ENCODE measurements around the gene NAA38.

The NAA38 gene

DNA sequence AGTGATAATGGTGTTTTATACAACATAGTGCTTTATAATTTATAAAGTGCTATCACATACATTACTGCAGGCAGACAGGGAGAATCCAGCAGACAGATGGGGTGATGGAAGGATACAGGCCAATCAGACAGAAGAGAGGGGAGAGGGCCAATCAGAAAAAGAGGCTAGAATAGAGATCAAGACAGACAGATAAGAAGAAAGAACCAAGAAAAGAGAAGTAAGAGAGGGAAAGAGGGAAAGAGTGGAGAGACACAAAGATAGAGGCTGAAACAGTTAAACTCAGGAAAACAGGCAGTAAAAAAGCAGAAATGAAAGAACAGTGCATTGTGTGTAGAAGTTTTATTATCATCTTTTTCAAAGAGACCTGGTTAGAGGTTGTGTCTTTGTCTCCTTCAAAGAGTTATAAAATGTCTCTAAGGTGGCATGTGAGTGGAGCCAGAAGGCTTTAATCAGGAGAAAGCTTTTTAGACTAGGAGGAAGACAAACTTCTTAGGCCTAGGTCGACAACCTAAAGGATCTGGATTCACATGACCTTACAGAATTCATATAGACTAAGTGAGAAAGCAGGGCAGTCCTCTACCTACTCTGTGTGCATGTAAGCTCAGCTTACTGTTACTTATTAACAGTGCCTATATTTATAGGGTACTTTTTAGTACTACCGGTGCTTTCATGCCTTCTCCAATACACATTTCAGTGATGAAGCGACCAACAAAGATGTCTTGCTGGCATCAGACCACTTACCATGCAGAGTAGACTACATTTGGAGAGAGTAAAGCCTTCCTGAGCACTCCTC, 22.9 kb upstream of the NAA38 start:
- ATAC-seq (ENCODE audit: insufficient read depth, low read depth) (no peak), DNase-seq (no peak)
- Histone ChIP-seq H3K9ac (ENCODE audit: low read depth, low read length) (no peak overlapping the region), H3K4me2 (ENCODE audit: insufficient read depth, low read length) (no peak overlapping the region), H3K9me3 (ENCODE audit: insufficient read depth, low read length, severe bottlenecking) (no peaks in the 10 kb centered on the region), H3K79me2 (ENCODE audit: insufficient read depth, low read length) (peaks cover 3% of the 10 kb centered on the region), H2AFZ (ENCODE audit: low read depth, low read length) (no peak overlapping the region), H3K36me3 (ENCODE audit: insufficient read depth, low read length) (no peaks in the 10 kb centered on the region; the same call in 1 of the 2 replicates), H4K20me1 (ENCODE audit: insufficient read depth, low read length) (no peaks in the 10 kb centered on the region), H3K27ac (ENCODE audit: low read length) (no peak overlapping the region), H3K4me3 (ENCODE audit: low read depth in 1 of 2, low read length in 2 of 2) (no peak overlapping the region), H3K27me3 (ENCODE audit: insufficient read depth, low read length, poor library complexity) (no peaks in the 10 kb centered on the region), H3K4me1 (ENCODE audit: insufficient read depth, low read length) (peaks cover 6% of the 10 kb centered on the region)
- TF ChIP-seq, protein P1, sequence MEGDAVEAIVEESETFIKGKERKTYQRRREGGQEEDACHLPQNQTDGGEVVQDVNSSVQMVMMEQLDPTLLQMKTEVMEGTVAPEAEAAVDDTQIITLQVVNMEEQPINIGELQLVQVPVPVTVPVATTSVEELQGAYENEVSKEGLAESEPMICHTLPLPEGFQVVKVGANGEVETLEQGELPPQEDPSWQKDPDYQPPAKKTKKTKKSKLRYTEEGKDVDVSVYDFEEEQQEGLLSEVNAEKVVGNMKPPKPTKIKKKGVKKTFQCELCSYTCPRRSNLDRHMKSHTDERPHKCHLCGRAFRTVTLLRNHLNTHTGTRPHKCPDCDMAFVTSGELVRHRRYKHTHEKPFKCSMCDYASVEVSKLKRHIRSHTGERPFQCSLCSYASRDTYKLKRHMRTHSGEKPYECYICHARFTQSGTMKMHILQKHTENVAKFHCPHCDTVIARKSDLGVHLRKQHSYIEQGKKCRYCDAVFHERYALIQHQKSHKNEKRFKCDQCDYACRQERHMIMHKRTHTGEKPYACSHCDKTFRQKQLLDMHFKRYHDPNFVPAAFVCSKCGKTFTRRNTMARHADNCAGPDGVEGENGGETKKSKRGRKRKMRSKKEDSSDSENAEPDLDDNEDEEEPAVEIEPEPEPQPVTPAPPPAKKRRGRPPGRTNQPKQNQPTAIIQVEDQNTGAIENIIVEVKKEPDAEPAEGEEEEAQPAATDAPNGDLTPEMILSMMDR (IDR thresholded peaks at IDR 0.05; ENCODE audit: borderline replicate concordance, extremely low read depth, low read length, poor library complexity, severe bottlenecking), result no peak
- TF ChIP-seq EZH2 (IDR thresholded peaks at IDR 0.05; ENCODE audit: borderline replicate concordance, low read depth, low read length, severe bottlenecking), result no peak

DNA sequence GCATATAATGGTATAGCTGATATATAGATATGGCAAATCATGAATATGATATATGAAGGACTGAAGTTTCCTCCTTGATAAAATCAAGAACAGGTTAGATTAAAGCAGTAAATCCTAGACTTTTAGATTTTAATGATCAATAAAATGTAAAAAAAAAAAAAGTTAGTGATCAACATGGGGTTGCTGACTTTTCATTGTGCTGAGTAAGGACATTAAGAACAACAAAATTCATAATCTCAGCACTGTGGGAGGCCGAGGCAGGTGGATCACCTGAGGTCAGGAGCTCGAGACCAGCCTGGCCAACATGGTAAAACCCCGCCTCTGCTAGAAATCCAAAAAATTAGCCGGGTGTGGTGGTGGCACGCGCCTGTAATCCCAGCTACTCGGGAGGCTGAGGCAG, 20.9 kb upstream of the NAA38 start:
- no peak overlapping the region for H2AFZ ChIP-seq (ENCODE audit: low read depth, low read length)
- no peak overlapping the region for H3K4me2 ChIP-seq (ENCODE audit: insufficient read depth, low read length)
- no peak overlapping the region for H3K27ac ChIP-seq (ENCODE audit: low read length)
- H3K79me2 ChIP-seq (ENCODE audit: insufficient read depth, low read length), result no peaks in the 10 kb centered on the region
- H3K4me3 ChIP-seq (ENCODE audit: low read depth in 1 of 2, low read length in 2 of 2), result no peak overlapping the region
- no peak overlapping the region for H3K9ac ChIP-seq (ENCODE audit: low read depth, low read length)
- H3K36me3 ChIP-seq (ENCODE audit: insufficient read depth, low read length), result no peaks in the 10 kb centered on the region
- H3K27me3 ChIP-seq (ENCODE audit: insufficient read depth, low read length, poor library complexity), result no peaks in the 10 kb centered on the region
- no peak for ATAC-seq (ENCODE audit: insufficient read depth, low read depth)
- TF ChIP-seq EZH2 (IDR thresholded peaks at IDR 0.05; ENCODE audit: borderline replicate concordance, low read depth, low read length, severe bottlenecking), result no peak
- TF ChIP-seq, protein P1 (IDR thresholded peaks at IDR 0.05; ENCODE audit: borderline replicate concordance, extremely low read depth, low read length, poor library complexity, severe bottlenecking), result no peak
- H4K20me1 ChIP-seq (ENCODE audit: insufficient read depth, low read length), result no peaks in the 10 kb centered on the region
- H3K9me3 ChIP-seq (ENCODE audit: insufficient read depth, low read length, severe bottlenecking), result no peaks in the 10 kb centered on the region
- DNase-seq, result no peak
- no peaks in the 10 kb centered on the region for H3K4me1 ChIP-seq (ENCODE audit: insufficient read depth, low read length)

DNA sequence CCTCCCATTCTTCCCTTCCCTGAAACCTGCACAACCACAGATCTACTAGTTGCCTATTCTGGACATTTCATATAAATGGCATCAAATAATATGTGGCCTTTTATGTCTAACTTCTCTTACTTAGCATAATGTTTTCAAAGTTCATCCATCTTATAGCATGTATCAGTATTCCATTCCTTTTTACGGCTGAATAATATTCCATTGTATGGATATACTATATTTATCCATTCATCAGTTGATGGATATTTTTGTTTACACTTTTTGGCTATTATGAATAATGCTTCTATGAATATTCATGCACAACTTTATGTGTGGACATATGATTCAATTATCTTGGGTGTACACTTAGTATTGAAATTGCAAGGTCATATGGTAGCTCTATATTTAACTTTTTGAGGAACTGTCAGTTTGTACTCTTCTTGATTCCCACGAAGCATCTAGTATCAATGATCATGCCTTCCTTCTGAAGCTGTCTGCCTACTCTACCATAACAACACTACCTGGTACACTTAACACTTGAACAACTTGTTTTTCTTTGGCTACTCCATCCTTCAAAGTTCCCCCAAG, 18.5 kb upstream of the NAA38 start:
- DNase-seq, result no peak
- H3K4me2 ChIP-seq (ENCODE audit: insufficient read depth, low read length), result no peak overlapping the region

More for the DNA sequence above, 18.5 kb upstream of the NAA38 start:
- Histone ChIP-seq H3K36me3 (ENCODE audit: insufficient read depth, low read length) (no peaks in the 10 kb centered on the region), H3K4me1 (ENCODE audit: insufficient read depth, low read length) (no peaks in the 10 kb centered on the region), H3K9me3 (ENCODE audit: insufficient read depth, low read length, severe bottlenecking) (no peaks in the 10 kb centered on the region), H3K27ac (ENCODE audit: low read length) (no peak overlapping the region), H4K20me1 (ENCODE audit: insufficient read depth, low read length) (no peaks in the 10 kb centered on the region), H3K27me3 (ENCODE audit: insufficient read depth, low read length, poor library complexity) (no peaks in the 10 kb centered on the region), H2AFZ (ENCODE audit: low read depth, low read length) (no peak overlapping the region), H3K9ac (ENCODE audit: low read depth, low read length) (no peak overlapping the region), H3K79me2 (ENCODE audit: insufficient read depth, low read length) (no peaks in the 10 kb centered on the region), H3K4me3 (ENCODE audit: low read depth in 1 of 2, low read length in 2 of 2) (no peak overlapping the region)
- no peak for TF ChIP-seq EZH2 (IDR thresholded peaks at IDR 0.05; ENCODE audit: borderline replicate concordance, low read depth, low read length, severe bottlenecking)
- TF ChIP-seq, protein P1 (IDR thresholded peaks at IDR 0.05; ENCODE audit: borderline replicate concordance, extremely low read depth, low read length, poor library complexity, severe bottlenecking), result no peak
- ATAC-seq (ENCODE audit: insufficient read depth, low read depth), result no peak
